ENCODE measurements around the gene CCDC172. TPM values are rescaled to one million over a fixed set of nuclear protein-coding genes. Genes with fewer than 3 reads are reported as not detected.

Gene CCDC172
- total RNA-seq, 1 donor from 2014 or later = not detected

DNA sequence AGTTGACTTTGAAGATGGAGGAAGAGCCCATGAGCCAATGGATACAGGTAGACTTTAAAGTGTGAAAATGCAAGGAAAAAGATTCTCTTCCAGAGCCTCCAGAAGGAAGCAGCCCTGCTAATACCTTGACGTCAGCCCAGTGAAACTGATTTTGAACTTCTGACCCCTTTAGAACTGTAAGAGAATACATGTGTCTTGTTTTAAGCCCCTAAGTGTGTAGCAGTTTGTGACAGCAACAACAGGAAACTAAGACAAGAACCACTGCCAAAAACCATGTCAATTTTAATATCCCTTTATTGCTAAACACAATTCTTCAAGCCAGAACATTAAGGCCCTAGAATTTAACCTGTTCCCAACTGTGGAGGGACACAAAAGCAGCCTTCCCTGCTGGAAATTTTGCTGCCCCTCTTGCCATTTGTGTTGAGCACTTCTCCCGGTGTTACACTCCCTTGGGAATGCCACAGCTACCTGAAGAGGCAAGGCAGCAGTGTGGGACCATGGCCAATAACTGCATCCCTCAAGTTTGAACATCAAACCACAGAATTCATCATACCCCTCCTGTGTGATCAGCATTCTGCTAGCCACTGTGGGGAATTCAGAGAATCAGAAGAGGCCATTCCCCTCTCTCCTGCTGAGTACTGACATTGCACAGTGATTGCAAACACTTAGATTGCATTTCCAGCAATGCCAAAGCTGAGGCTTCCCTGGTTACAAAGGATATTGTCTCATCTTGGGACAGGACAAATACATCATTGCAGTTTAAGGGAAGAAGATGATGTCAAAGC lies 12.3 kb upstream of the CCDC172 start:
- Histone ChIP-seq H3K4me2 (no peak overlapping the region), H3K9ac (no peak overlapping the region), H3K4me1 (peaks cover 10% of the 10 kb centered on the region), H3F3A (ENCODE audit: low read depth) (no peaks in the 10 kb centered on the region), H3K4me3 (no peak overlapping the region), H3K9me3 (ENCODE audit: low read depth) (no peaks in the 10 kb centered on the region), H2AFZ (replicated peaks) (no peak overlapping the region), H4K20me1 (ENCODE audit: low read depth) (no peaks in the 10 kb centered on the region), H3K79me2 (ENCODE audit: low read depth) (no peaks in the 10 kb centered on the region), H3K27ac (no peak overlapping the region), H3K27me3 (no peaks in the 10 kb centered on the region), H3K36me3 (no peaks in the 10 kb centered on the region)
- no peak overlapping the region for H3K4me3 Mint-ChIP-seq
- no peaks in the 10 kb centered on the region for H3K36me3 Mint-ChIP-seq
- H3K27me3 Mint-ChIP-seq (ENCODE audit: insufficient read depth, low read depth) = no peaks in the 10 kb centered on the region
- H3K27ac Mint-ChIP-seq = no peak overlapping the region
- peaks cover 13% of the 10 kb centered on the region for H3K4me1 Mint-ChIP-seq
- H3K9me3 Mint-ChIP-seq = peaks cover 2% of the 10 kb centered on the region
- no peak for DNase-seq (ENCODE audit: low spot score)
- TF ChIP-seq CTCF (IDR thresholded peaks at IDR 0.05) (no peak), EZH2phosphoT487 (IDR thresholded peaks at IDR 0.05) (no peak), EZH2 (IDR thresholded peaks at IDR 0.05) (no peak)

- DNase-seq (ENCODE audit: low spot score) = no peak
- no peaks in the 10 kb centered on the region for H3K36me3 ChIP-seq
- H3K4me1 ChIP-seq = peaks cover 13% of the 10 kb centered on the region
- Mint-ChIP-seq H3K4me3 (no peak overlapping the region), H3K4me1 (peaks cover 13% of the 10 kb centered on the region), H3K27ac (no peak overlapping the region), H3K9me3 (peaks cover 2% of the 10 kb centered on the region), H3K27me3 (ENCODE audit: insufficient read depth, low read depth) (no peaks in the 10 kb centered on the region), H3K36me3 (no peaks in the 10 kb centered on the region)
- TF ChIP-seq CTCF (IDR thresholded peaks at IDR 0.05) (no peak), EZH2phosphoT487 (IDR thresholded peaks at IDR 0.05) (no peak), EZH2 (IDR thresholded peaks at IDR 0.05) (no peak)
- no peaks in the 10 kb centered on the region for H3K79me2 ChIP-seq (ENCODE audit: low read depth)
- no peak overlapping the region for H3K4me3 ChIP-seq
- no peak overlapping the region for H3K4me2 ChIP-seq
- H3K9ac ChIP-seq = no peak overlapping the region
- no peak overlapping the region for H2AFZ ChIP-seq (replicated peaks)
- no peaks in the 10 kb centered on the region for H3K9me3 ChIP-seq (ENCODE audit: low read depth)
- H4K20me1 ChIP-seq (ENCODE audit: low read depth) = no peaks in the 10 kb centered on the region
- H3F3A ChIP-seq (ENCODE audit: low read depth) = no peaks in the 10 kb centered on the region
- H3K27ac ChIP-seq = no peak overlapping the region
- H3K27me3 ChIP-seq = no peaks in the 10 kb centered on the region
Observed at GRCh38 chr10:116312548-116312947, 11.7 kb upstream of the CCDC172 start.

GRCh38 chr10:116316503-116316902 lies 7.7 kb upstream of the CCDC172 start:
- no peaks in the 10 kb centered on the region for H3K27me3 Mint-ChIP-seq (ENCODE audit: insufficient read depth, low read depth)
- H4K20me1 ChIP-seq (ENCODE audit: low read depth) = no peaks in the 10 kb centered on the region
- no peaks in the 10 kb centered on the region for H3K27me3 ChIP-seq
- H3K9me3 ChIP-seq (ENCODE audit: low read depth) = no peaks in the 10 kb centered on the region
- H3K4me3 Mint-ChIP-seq = no peak overlapping the region
- no peak overlapping the region for H2AFZ ChIP-seq (replicated peaks)
- no peak overlapping the region for H3K4me3 ChIP-seq
- H3K4me1 ChIP-seq = peaks cover 13% of the 10 kb centered on the region
- no peak overlapping the region for H3K27ac Mint-ChIP-seq
- H3K36me3 Mint-ChIP-seq = no peaks in the 10 kb centered on the region
- H3K9ac ChIP-seq = no peak overlapping the region
- no peaks in the 10 kb centered on the region for H3F3A ChIP-seq (ENCODE audit: low read depth)
- H3K79me2 ChIP-seq (ENCODE audit: low read depth) = no peaks in the 10 kb centered on the region
- H3K4me2 ChIP-seq = no peak overlapping the region
- H3K36me3 ChIP-seq = no peaks in the 10 kb centered on the region
- peaks cover 12% of the 10 kb centered on the region for H3K4me1 Mint-ChIP-seq
- no peak for TF ChIP-seq EZH2 (IDR thresholded peaks at IDR 0.05)
- no peak for TF ChIP-seq CTCF (IDR thresholded peaks at IDR 0.05)
- no peak for TF ChIP-seq EZH2phosphoT487 (IDR thresholded peaks at IDR 0.05)
- peak; percentile 36 for DNase-seq (ENCODE audit: low spot score)
- peaks cover 2% of the 10 kb centered on the region for H3K9me3 Mint-ChIP-seq
- no peak overlapping the region for H3K27ac ChIP-seq
